ENCODE data around the gene MRGPRF.
A peak's percentile ranks its signal among the peaks of the same experiment; 100 is the strongest.

MRGPRF gene

GRCh38 chr11:68962527-68963250 is 50.4 kb downstream of the MRGPRF start:
- no peak for DNase-seq

- no peak for DNase-seq
Observed at GRCh38 chr11:68961245-68961644, 51.8 kb downstream of the MRGPRF start.

- DNase-seq, result no peak
Observed at GRCh38 chr11:68960294-68961071, 52.6 kb downstream of the MRGPRF start.

- DNase-seq, result no peak
Observed at GRCh38 chr11:68959465-68960293, 53.4 kb downstream of the MRGPRF start.

GRCh38 chr11:68958211-68958610 is 54.8 kb downstream of the MRGPRF start:
- DNase-seq, result no peak

- DNase-seq, result no peak
Observed at GRCh38 chr11:68956547-68957254, 56.3 kb downstream of the MRGPRF start.

GRCh38 chr11:68956142-68956541 is 56.9 kb downstream of the MRGPRF start:
- peak in 3 of 4 experiments; percentile 15 to 42 (median 26) for DNase-seq

GRCh38 chr11:68955607-68955958 is 57.5 kb downstream of the MRGPRF start:
- DNase-seq, result no peak

GRCh38 chr11:68954836-68955606 is 58.0 kb downstream of the MRGPRF start:
- DNase-seq, result peak; percentile 68 to 79 (median 76)

All from suppressor macrophage (primary cell).